GM12872 (cell line): ENCODE measurements around the gene LRRK1.

Experiments
- TF ChIP-seq, protein P1 (sequence below): IDR thresholded peaks from 3 replicates; pipeline ENCODE4 v1.5.1; 2011; ENCODE audit warnings: low read depth, mild to moderate bottlenecking, low read length, moderate library complexity; ENCODE audit not compliant: insufficient read depth

LRRK1 gene

GRCh38 chr15:100999369-100999768 lies 80.2 kb downstream of the LRRK1 start:
- TF ChIP-seq, protein P1, sequence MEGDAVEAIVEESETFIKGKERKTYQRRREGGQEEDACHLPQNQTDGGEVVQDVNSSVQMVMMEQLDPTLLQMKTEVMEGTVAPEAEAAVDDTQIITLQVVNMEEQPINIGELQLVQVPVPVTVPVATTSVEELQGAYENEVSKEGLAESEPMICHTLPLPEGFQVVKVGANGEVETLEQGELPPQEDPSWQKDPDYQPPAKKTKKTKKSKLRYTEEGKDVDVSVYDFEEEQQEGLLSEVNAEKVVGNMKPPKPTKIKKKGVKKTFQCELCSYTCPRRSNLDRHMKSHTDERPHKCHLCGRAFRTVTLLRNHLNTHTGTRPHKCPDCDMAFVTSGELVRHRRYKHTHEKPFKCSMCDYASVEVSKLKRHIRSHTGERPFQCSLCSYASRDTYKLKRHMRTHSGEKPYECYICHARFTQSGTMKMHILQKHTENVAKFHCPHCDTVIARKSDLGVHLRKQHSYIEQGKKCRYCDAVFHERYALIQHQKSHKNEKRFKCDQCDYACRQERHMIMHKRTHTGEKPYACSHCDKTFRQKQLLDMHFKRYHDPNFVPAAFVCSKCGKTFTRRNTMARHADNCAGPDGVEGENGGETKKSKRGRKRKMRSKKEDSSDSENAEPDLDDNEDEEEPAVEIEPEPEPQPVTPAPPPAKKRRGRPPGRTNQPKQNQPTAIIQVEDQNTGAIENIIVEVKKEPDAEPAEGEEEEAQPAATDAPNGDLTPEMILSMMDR, result no peak

- TF ChIP-seq, protein P1, result no peak
These were observed 81.1 kb downstream of the LRRK1 start for GRCh38 chr15:101000271-101000681.

DNA sequence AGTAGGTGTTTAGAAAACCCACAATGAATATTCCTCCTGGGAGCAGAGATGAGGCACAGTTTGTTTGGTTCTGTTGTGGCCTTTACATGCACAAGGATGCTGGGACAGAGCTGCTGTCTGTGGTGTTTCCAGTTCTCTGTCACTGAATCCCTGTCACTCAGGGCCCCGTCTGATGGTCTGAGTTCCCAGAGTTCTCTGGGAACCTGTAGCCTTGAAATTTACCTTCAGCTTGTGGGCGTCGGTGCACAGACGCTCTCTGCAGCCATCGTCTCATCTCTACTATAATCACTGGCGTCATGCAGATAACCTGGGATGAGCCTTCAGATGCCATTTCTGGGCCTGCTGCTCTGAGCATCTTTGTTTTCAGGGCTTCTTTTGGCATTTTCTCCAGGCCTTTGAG lies 81.9 kb downstream of the LRRK1 start:
- TF ChIP-seq, protein P1, result no peak

DNA sequence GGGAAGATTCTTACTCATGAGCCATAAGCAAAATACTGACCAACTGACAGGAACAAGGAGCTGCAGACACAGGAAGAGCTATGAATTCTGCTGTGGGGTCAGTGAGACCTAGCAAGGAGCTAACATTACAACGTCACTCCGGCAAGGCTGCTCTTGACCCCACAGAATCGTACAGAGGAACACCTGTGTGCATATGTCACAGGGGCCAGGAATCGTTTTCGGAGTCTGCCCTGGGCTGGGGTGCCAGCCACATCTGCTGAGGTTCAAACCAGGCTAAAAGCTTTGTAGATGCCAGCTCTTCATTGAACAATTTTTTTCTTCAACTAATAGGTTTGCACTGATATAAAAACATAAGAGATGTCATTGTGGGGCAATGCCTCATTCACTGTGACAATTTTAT lies 82.6 kb downstream of the LRRK1 start:
- TF ChIP-seq, protein P1, result no peak

DNA sequence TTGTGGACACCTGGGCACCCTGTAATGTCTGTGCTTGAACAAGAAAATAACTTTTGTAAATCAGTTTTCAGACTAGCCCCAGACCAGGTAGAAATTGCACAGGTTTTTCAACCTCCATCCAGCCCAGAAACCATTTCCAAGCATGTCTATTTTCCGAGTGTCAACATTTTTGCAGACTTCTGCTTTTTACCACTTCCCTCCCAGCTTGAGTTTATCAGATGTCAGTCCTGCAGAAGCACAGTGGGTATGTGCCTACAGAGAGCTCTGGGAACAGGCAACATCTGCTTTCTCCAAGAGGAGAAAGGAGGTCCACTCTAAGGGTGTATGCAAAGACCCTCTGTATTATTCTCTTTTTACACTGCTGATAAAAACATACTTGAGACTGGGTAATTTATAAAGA lies 83.9 kb downstream of the LRRK1 start:
- TF ChIP-seq, protein P1, result no peak

- TF ChIP-seq, protein P1, result no peak
These were observed 84.5 kb downstream of the LRRK1 start for GRCh38 chr15:101003706-101004105.

DNA sequence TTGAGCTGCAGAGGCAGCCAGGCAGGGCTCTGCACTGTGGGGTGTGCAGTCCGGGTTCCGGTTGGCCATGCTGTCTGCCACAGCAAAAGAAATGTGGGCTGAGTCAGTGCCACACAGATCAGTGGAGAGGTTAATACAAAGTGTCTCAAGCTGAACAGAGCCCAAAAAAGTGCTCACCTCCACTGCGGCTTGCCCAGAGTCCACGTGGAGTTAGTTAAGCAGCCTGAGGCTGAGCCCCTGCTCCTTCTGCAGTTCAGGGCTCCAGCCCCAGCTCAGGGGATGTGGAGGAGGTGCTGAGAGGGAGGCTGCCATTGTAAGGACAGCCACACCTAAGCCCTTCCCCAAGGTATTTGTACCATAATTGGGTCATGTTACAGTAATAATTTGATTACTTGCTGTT lies 85.3 kb downstream of the LRRK1 start:
- TF ChIP-seq, protein P1, result no peak

GRCh38 chr15:101004986-101005747 lies 86.0 kb downstream of the LRRK1 start:
- TF ChIP-seq, protein P1, result no peak
